GM12872 (cell line): ENCODE results near the gene PELO.

Source experiments
- TF ChIP-seq, protein P1 (sequence below): IDR thresholded peaks from 3 replicates; pipeline ENCODE4 v1.5.1; 2011; ENCODE audit warnings: low read depth, mild to moderate bottlenecking, low read length, moderate library complexity; ENCODE audit not compliant: insufficient read depth

Gene PELO

DNA sequence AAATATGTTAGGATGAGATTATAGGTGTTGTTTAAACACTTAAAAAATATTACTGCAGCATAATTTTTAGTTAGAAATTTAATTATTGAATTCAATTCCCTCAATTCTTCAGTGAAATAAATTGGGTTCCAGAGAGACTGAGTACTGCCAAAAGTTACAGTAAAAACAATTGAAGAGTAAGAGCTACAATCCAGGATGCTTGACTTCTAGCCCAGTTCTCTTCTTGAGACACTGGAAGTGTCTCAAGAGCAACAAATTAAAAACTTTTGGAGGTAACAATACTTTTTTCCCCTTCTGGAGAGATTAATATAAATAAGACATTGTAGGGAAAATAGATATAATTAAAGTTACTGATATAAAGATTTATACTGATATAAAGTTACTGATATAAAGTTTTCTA is 8.3 kb downstream of the PELO start:
- TF ChIP-seq, protein P1, sequence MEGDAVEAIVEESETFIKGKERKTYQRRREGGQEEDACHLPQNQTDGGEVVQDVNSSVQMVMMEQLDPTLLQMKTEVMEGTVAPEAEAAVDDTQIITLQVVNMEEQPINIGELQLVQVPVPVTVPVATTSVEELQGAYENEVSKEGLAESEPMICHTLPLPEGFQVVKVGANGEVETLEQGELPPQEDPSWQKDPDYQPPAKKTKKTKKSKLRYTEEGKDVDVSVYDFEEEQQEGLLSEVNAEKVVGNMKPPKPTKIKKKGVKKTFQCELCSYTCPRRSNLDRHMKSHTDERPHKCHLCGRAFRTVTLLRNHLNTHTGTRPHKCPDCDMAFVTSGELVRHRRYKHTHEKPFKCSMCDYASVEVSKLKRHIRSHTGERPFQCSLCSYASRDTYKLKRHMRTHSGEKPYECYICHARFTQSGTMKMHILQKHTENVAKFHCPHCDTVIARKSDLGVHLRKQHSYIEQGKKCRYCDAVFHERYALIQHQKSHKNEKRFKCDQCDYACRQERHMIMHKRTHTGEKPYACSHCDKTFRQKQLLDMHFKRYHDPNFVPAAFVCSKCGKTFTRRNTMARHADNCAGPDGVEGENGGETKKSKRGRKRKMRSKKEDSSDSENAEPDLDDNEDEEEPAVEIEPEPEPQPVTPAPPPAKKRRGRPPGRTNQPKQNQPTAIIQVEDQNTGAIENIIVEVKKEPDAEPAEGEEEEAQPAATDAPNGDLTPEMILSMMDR, result no peak

DNA sequence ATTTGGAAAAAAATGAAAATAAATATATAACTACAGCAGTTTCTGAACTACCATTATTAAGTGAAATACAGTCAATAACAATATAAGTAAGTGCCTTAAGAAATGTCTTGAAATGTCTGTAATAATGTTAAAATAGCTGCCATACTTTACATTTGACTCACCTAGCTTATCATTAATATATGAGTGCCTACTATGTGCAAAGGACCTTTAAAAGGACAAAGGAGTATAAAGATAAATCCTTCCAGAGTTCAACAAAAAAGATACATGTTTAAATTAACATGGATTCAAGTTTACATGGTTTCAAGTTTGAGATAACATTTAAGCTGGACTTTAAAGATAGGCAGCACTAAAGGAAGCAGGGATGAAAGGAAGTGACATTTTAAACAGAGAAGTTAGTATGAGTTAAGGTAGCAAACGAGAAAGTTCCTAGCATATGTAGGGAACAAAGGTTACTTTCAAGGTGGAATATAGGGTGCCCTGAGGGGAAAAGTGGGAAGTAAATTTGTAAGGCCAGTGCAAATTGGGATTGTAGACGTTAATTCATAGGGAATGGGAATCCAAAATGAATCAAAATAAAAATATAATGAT is 8.9 kb downstream of the PELO start:
- TF ChIP-seq, protein P1, result no peak

DNA sequence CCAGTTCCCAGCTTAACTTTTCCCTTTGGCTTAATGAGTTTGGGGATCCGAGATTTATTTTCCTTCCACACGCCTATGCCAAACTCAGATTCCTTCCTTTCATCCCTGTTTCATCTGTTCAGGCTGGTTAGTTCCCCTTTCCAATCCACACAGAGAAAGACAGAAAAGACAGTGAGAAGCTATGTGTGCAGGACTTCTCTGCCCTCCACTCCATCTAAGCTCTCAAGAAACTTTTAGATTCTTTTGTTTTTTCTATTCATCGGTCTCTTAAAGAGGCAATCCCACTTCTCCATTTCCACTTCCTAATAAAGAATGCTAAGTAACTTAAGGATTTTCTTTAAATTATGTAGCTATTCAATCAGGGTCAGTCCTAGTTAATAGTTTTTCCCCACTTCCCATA is 11.2 kb downstream of the PELO start:
- TF ChIP-seq, protein P1, result no peak

DNA sequence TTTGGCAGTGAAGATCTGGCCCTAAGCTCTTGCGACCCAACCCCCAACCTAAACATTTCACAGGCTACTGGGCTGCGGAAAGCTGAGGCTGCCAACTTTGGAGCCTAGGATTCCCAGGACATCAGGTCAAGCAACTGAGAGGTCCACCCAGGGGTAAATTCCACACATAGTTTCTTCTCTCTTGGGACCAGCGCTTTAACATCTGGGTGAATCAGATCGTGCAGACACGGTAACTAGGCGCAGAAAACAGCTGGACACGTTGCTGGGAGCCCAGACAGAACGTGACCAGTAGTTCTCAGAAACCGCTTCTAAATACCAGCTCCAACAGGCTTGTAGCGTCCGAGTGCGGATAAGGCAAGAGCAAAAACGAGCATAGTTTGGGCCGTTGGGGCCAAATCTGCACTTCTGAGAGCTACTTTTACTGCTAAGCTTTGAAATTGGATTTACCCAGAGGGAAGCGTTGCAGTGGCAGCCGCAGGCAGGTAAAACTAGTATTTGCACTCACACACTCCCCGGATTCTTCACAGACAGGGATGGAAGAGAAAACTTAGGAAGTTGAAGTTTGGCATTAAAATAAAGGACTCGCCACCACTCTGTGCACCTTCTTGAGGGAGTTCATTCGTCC is 11.8 kb downstream of the PELO start:
- TF ChIP-seq, protein P1, result no peak

DNA sequence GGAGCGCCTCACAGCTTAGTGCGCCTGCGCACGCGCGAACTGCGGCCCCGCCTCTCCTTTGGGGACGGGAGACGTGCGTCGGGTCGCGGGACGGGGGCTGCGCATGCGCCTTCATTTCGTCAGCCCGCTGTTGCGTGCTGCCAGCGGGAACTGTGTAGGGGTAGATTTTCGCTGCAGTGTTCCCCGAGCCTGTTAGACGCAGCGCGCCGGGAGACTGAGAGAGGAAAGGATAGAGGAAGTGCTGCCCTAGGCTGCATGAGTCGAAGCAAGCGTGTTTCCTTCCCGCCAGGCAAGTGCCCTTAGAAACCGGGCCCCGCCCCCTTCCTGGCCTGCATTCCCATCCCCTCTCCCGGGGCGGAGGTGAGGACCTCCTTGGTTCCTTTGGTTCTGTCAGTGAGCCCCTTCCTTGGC is 12.3 kb downstream of the PELO start:
- TF ChIP-seq, protein P1, result no peak

DNA sequence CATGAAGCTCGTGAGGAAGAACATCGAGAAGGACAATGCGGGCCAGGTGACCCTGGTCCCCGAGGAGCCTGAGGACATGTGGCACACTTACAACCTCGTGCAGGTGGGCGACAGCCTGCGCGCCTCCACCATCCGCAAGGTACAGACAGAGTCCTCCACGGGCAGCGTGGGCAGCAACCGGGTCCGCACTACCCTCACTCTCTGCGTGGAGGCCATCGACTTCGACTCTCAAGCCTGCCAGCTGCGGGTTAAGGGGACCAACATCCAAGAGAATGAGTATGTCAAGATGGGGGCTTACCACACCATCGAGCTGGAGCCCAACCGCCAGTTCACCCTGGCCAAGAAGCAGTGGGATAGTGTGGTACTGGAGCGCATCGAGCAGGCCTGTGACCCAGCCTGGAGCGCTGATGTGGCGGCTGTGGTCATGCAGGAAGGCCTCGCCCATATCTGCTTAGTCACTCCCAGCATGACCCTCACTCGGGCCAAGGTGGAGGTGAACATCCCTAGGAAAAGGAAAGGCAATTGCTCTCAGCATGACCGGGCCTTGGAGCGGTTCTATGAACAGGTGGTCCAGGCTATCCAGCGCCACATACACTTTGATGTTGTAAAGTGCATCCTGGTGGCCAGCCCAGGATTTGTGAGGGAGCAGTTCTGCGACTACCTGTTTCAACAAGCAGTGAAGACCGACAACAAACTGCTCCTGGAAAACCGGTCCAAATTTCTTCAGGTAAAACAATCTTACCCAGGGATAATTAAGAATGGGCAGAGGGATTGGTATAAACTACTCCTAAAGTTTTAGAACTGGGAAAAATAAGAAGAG is 12.9 kb downstream of the PELO start:
- TF ChIP-seq, protein P1, result no peak; the same call in 2 of the 3 replicates

DNA sequence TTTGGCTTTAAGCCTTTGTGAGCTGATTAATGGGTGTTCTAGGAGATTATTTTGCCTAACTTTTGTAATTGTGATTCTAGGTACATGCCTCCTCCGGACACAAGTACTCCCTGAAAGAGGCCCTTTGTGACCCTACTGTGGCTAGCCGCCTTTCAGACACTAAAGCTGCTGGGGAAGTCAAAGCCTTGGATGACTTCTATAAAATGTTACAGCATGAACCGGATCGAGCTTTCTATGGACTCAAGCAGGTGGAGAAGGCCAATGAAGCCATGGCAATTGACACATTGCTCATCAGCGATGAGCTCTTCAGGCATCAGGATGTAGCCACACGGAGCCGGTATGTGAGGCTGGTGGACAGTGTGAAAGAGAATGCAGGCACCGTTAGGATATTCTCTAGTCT is 13.6 kb downstream of the PELO start:
- TF ChIP-seq, protein P1, result no peak
